Measurements from ENCODE around the gene TRIP6.

Gene TRIP6

DNA sequence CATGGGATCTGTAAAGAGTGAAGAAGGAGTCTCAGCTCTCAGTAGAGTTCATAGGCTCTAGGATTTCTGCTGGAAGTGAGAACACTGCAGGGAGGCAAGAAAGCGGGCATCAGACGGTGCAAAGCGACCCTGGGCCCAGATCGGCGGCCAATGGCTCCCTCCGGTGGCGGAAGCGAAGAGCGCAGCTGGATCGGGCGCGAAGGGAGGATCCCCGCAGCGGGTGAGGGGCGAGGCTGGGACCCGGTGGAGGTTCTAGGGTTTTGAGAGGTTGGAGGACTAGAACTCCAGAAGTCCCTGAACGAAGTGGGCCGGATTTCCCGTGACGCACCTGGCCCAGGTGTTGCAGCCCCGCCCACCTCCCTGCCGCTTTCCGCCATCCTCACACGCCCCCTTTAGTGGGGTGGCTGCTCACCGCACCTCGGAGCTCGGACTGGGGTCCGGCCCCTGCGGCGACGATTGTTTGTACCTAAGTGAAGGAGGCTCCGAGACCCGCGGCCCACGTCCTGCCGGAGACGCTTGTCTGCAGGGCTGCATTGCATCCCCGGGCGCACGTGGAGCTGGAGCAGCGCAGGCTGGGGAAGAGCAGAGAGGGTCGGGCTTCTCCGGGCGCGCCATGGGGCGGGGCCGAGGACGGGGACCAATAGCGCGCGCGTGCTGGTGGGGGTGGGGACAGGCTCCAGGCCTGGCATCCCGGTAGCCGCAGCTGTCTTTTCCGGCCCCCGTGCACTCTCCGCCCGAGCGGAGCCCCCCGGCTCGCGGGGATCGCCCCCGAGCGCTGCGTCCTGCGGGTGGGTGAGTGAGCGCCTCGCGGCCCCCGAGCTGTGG is 14.9 kb upstream of the TRIP6 start, which contains the start of gene SLC12A9 (continued):
- TF ChIP-seq, protein P1, sequence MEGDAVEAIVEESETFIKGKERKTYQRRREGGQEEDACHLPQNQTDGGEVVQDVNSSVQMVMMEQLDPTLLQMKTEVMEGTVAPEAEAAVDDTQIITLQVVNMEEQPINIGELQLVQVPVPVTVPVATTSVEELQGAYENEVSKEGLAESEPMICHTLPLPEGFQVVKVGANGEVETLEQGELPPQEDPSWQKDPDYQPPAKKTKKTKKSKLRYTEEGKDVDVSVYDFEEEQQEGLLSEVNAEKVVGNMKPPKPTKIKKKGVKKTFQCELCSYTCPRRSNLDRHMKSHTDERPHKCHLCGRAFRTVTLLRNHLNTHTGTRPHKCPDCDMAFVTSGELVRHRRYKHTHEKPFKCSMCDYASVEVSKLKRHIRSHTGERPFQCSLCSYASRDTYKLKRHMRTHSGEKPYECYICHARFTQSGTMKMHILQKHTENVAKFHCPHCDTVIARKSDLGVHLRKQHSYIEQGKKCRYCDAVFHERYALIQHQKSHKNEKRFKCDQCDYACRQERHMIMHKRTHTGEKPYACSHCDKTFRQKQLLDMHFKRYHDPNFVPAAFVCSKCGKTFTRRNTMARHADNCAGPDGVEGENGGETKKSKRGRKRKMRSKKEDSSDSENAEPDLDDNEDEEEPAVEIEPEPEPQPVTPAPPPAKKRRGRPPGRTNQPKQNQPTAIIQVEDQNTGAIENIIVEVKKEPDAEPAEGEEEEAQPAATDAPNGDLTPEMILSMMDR (tag by site-specific recombination; IDR thresholded peaks at IDR 0.05): peak; percentile 95
- TF ChIP-seq ZNF16 (tag by site-specific recombination; IDR thresholded peaks at IDR 0.05; ENCODE audit: low read depth) (no peak), KLF8 (tag by site-specific recombination; IDR thresholded peaks at IDR 0.05) (peak; percentile 94), GLI4 (tag by site-specific recombination; IDR thresholded peaks at IDR 0.05) (0 out of 2 replicates have a peak, but pooled peaks have one; percentile 23), WT1 (tag by site-specific recombination; IDR thresholded peaks at IDR 0.05) (peak; percentile 58), ZNF433 (tag by site-specific recombination; IDR thresholded peaks at IDR 0.05; ENCODE audit: low read depth) (no peak), YY1 (tag by site-specific recombination; IDR thresholded peaks at IDR 0.05) (peak; percentile 31; the same call in 1 of the 2 replicates), ZNF660 (tag by site-specific recombination; IDR thresholded peaks at IDR 0.05) (peak; percentile 32; the same call in 1 of the 2 replicates), ZSCAN16 (tag by site-specific recombination; IDR thresholded peaks at IDR 0.05) (0 out of 2 replicates have a peak, but pooled peaks have one; percentile 27), ZBTB21 (tag by site-specific recombination; IDR thresholded peaks at IDR 0.05) (0 out of 2 replicates have a peak, but pooled peaks have one; percentile 13), ZXDB (tag by site-specific recombination; IDR thresholded peaks at IDR 0.05) (peak; percentile 66), ZBTB48 (tag by site-specific recombination; IDR thresholded peaks at IDR 0.05) (peak; percentile 51; the same call in 1 of the 2 replicates), ZNF24 (tag by site-specific recombination; IDR thresholded peaks at IDR 0.05) (peak; percentile 53), KLF7 (tag by site-specific recombination; IDR thresholded peaks at IDR 0.05; ENCODE audit: borderline replicate concordance) (peak; percentile 79), SP3 (tag by site-specific recombination; IDR thresholded peaks at IDR 0.05) (peak; percentile 93), ZNF138 (tag by site-specific recombination; IDR thresholded peaks at IDR 0.05; ENCODE audit: borderline replicate concordance) (no peak), ZNF596 (tag by site-specific recombination; IDR thresholded peaks at IDR 0.05) (no peak), ZNF404 (tag by site-specific recombination; IDR thresholded peaks at IDR 0.05) (no peak), ZBTB20 (tag by site-specific recombination; IDR thresholded peaks at IDR 0.05) (peak; percentile 47; the same call in 1 of the 2 replicates)
- TF ChIP-seq, protein P2, sequence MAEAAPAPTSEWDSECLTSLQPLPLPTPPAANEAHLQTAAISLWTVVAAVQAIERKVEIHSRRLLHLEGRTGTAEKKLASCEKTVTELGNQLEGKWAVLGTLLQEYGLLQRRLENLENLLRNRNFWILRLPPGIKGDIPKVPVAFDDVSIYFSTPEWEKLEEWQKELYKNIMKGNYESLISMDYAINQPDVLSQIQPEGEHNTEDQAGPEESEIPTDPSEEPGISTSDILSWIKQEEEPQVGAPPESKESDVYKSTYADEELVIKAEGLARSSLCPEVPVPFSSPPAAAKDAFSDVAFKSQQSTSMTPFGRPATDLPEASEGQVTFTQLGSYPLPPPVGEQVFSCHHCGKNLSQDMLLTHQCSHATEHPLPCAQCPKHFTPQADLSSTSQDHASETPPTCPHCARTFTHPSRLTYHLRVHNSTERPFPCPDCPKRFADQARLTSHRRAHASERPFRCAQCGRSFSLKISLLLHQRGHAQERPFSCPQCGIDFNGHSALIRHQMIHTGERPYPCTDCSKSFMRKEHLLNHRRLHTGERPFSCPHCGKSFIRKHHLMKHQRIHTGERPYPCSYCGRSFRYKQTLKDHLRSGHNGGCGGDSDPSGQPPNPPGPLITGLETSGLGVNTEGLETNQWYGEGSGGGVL (tag by site-specific recombination; IDR thresholded peaks at IDR 0.05): peak; percentile 70
- TF ChIP-seq, protein P3, sequence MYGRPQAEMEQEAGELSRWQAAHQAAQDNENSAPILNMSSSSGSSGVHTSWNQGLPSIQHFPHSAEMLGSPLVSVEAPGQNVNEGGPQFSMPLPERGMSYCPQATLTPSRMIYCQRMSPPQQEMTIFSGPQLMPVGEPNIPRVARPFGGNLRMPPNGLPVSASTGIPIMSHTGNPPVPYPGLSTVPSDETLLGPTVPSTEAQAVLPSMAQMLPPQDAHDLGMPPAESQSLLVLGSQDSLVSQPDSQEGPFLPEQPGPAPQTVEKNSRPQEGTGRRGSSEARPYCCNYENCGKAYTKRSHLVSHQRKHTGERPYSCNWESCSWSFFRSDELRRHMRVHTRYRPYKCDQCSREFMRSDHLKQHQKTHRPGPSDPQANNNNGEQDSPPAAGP (tag by site-specific recombination; IDR thresholded peaks at IDR 0.05): peak; percentile 49; the same call in 1 of the 2 replicates
- TF ChIP-seq, protein P4, sequence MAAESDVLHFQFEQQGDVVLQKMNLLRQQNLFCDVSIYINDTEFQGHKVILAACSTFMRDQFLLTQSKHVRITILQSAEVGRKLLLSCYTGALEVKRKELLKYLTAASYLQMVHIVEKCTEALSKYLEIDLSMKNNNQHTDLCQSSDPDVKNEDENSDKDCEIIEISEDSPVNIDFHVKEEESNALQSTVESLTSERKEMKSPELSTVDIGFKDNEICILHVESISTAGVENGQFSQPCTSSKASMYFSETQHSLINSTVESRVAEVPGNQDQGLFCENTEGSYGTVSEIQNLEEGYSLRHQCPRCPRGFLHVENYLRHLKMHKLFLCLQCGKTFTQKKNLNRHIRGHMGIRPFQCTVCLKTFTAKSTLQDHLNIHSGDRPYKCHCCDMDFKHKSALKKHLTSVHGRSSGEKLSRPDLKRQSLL (tag by site-specific recombination; IDR thresholded peaks at IDR 0.05): peak; percentile 67; the same call in 1 of the 2 replicates
- TF ChIP-seq, protein P5, sequence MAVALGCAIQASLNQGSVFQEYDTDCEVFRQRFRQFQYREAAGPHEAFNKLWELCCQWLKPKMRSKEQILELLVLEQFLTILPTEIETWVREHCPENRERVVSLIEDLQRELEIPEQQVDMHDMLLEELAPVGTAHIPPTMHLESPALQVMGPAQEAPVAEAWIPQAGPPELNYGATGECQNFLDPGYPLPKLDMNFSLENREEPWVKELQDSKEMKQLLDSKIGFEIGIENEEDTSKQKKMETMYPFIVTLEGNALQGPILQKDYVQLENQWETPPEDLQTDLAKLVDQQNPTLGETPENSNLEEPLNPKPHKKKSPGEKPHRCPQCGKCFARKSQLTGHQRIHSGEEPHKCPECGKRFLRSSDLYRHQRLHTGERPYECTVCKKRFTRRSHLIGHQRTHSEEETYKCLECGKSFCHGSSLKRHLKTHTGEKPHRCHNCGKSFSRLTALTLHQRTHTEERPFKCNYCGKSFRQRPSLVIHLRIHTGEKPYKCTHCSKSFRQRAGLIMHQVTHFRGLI (tag by site-specific recombination; IDR thresholded peaks at IDR 0.05): peak; percentile 64; the same call in 1 of the 2 replicates
- TF ChIP-seq, protein P6, sequence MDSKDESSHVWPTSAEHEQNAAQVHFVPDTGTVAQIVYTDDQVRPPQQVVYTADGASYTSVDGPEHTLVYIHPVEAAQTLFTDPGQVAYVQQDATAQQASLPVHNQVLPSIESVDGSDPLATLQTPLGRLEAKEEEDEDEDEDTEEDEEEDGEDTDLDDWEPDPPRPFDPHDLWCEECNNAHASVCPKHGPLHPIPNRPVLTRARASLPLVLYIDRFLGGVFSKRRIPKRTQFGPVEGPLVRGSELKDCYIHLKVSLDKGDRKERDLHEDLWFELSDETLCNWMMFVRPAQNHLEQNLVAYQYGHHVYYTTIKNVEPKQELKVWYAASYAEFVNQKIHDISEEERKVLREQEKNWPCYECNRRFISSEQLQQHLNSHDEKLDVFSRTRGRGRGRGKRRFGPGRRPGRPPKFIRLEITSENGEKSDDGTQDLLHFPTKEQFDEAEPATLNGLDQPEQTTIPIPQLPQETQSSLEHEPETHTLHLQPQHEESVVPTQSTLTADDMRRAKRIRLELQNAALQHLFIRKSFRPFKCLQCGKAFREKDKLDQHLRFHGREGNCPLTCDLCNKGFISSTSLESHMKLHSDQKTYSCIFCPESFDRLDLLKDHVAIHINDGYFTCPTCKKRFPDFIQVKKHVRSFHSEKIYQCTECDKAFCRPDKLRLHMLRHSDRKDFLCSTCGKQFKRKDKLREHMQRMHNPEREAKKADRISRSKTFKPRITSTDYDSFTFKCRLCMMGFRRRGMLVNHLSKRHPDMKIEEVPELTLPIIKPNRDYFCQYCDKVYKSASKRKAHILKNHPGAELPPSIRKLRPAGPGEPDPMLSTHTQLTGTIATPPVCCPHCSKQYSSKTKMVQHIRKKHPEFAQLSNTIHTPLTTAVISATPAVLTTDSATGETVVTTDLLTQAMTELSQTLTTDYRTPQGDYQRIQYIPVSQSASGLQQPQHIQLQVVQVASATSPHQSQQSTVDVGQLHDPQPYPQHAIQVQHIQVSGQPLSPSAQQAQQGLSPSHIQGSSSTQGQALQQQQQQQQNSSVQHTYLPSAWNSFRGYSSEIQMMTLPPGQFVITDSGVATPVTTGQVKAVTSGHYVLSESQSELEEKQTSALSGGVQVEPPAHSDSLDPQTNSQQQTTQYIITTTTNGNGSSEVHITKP (tag by site-specific recombination; IDR thresholded peaks at IDR 0.05): 0 out of 2 replicates have a peak, but pooled peaks have one; percentile 7
- TF ChIP-seq, protein P7, sequence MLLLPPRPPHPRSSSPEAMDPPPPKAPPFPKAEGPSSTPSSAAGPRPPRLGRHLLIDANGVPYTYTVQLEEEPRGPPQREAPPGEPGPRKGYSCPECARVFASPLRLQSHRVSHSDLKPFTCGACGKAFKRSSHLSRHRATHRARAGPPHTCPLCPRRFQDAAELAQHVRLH (tag by site-specific recombination; IDR thresholded peaks at IDR 0.05): no peak
- TF ChIP-seq, protein P8, sequence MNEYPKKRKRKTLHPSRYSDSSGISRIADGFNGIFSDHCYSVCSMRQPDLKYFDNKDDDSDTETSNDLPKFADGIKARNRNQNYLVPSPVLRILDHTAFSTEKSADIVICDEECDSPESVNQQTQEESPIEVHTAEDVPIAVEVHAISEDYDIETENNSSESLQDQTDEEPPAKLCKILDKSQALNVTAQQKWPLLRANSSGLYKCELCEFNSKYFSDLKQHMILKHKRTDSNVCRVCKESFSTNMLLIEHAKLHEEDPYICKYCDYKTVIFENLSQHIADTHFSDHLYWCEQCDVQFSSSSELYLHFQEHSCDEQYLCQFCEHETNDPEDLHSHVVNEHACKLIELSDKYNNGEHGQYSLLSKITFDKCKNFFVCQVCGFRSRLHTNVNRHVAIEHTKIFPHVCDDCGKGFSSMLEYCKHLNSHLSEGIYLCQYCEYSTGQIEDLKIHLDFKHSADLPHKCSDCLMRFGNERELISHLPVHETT (tag by site-specific recombination; IDR thresholded peaks at IDR 0.05): no peak
